ENCODE data around the gene CUL4B. TPM values are rescaled to one million over a fixed set of nuclear protein-coding genes. Genes with fewer than 3 reads are reported as not detected.
"Not testable (repeated sequence)": the region's sequence is repeated elsewhere in the genome, so short reads cannot be mapped to it uniquely, and the experiment has no call there.

The CUL4B gene
- 10 to 100 TPM; 48.0 to 79.7 (median 73.0) TPM for polyA plus RNA-seq (ENCODE audit: insufficient read depth in 1 of 5, insufficient read length in 5 of 5, low replicate concordance in 1 of 5)
- long read RNA-seq, donor 1, full-length matches to known transcripts, result 3 of 231 reads
- long read RNA-seq, donor 1, partial matches to known transcripts, result 223 of 231 reads
- long read RNA-seq, donor 1, other reads (novel, unspliced or antisense), result 5 of 231 reads
- long read RNA-seq, donor 2, full-length matches to known transcripts, result 4 of 4 reads
- long read RNA-seq, donor 2, partial matches to known transcripts, result 0 of 4 reads
- long read RNA-seq, donor 2, other reads (novel, unspliced or antisense), result 0 of 4 reads
- long read RNA-seq, donor 3, full-length matches to known transcripts, result 4 of 4 reads
- long read RNA-seq, donor 3, partial matches to known transcripts, result 0 of 4 reads
- long read RNA-seq, donor 3, other reads (novel, unspliced or antisense), result 0 of 4 reads
- long read RNA-seq, donor 4, full-length matches to known transcripts, result 4 of 4 reads
- long read RNA-seq, donor 4, partial matches to known transcripts, result 0 of 4 reads
- long read RNA-seq, donor 4, other reads (novel, unspliced or antisense), result 0 of 4 reads
- long read RNA-seq, donor 5, full-length matches to known transcripts, result 5 of 5 reads
- long read RNA-seq, donor 5, partial matches to known transcripts, result 0 of 5 reads
- long read RNA-seq, donor 5, other reads (novel, unspliced or antisense), result 0 of 5 reads
- long read RNA-seq, donor 6, partial matches to known transcripts, result 61 of 134 reads
- long read RNA-seq, donor 6, other reads (novel, unspliced or antisense), result 73 of 134 reads
- long read RNA-seq, donor 7, full-length matches to known transcripts, result 6 of 132 reads
- long read RNA-seq, donor 7, partial matches to known transcripts, result 29 of 132 reads
- long read RNA-seq, donor 7, other reads (novel, unspliced or antisense), result 97 of 132 reads
- long read RNA-seq, donor 8, full-length matches to known transcripts, result 2 of 77 reads
- long read RNA-seq, donor 8, partial matches to known transcripts, result 40 of 77 reads
- long read RNA-seq, donor 8, other reads (novel, unspliced or antisense), result 35 of 77 reads

- DNase-seq, result peak; percentile 95
These were observed at the start of gene CUL4B for GRCh38 chrX:120560842-120561633. TSS of gene CUL4B (minus strand) at chrX:120560962. CDS start at chrX:120560638, 324 bp downstream.

GRCh38 chrX:120604361-120604782 lies 43.6 kb upstream of the CUL4B start:
- peak in 1 of 2 donors; percentile 17 for DNase-seq

DNA sequence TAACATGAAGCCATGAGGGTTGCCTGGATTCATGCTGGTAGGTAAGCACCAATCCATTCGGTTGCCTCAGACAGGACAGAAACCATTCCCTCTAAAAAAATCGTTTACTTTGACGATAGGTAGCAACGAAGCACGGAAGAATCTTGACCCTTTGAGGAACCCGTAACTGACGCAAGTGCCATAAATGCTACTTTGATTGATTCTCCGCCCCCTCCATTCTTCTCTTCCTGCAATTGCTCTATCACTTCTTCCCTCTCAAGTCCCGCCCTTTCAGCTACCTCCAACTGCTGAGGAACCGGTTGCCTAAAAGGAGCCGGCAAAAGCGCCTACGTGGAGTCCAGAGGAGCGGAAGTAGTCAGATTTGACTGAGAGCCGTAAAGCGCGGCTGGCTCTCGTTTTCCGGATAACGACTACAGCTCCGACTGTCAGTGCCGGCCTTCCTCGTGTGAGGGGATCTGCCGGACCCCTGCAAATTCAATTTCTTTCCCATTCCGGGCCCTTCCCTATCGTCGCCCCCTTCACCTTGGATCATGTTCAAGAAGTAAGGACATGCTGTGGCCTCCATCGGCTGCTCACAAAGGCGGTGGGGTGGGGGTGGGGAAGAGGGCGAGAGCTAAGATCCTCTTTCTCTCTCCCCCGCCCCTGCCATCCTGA lies 43.1 kb upstream of the CUL4B start, which contains the start of gene MCTS1:
Gene MCTS1 (plus strand): TSS at position 395 of the 654 bp plus-strand sequence. CDS start 136 bp downstream, at position 531.
- DNase-seq, result peak; percentile 82 to 86

DNA sequence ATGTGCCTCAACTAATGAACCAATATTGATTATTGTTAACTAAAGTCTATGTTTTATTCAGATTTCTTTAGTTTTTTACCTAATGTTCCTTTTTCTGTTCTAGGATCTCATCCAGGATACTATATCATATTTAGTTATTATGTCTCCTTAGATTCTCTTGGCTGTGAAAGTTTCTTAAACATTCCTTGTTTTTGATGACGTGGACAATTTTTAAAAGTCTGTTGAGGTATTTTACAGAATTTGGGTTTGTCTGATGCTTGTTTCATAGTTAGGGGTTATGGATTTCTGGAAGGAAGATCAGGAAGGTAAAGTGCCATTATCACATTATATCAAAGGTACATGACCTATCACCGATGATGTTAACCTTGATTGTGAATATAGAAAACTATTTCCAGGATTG lies 24.9 kb upstream of the CUL4B start:
- DNase-seq, result no peak

- no peak for DNase-seq
These were observed 14.8 kb upstream of the CUL4B start for GRCh38 chrX:120575379-120576114.

DNA sequence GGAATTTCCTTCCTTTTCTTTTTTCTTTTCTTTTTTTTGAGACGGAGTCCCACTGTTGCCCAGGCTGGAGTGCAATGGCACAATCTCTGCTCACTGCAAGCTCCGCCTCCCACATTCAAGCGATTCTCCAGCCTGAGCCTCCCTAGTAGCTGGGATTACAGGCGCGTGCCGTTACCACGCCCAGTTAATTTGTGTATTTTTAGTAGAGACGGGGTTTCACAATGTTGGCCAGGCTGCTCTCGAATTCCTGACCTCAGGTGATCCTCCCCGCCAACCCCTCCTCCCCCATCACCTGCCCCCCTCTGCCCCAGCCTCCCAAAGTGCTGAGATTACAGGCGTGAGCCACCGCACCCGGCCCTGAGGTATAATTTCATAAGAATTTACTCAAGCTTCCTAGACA lies 13.0 kb upstream of the CUL4B start:
- not testable (repeated sequence) for DNase-seq

DNA sequence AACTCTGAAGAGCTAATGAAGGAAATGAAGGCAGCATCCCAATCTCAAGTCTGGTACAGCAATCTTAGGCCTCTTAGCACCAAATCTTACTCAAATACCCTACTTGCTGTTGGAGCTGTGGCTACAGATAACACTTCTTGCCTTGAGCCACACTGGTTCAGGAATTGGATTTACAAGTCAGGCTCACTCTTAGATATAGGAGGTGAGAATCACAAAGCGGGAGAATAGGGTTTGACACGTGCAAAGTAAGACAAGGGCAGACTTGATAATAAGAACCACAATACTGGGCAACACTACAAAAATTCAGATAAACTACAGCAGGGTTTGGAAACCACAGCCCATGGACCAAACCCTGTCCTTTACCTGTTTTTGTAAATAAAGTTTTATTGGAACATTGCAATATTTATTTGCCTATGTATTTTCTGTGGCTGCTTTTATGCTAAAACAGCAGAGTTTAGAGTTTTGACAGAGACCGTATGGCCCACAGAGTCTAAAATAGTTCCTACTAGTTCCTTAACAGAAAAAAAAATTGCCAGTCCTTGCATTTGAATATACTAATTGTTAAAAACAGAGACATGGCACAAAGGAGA lies 9.3 kb upstream of the CUL4B start:
- DNase-seq, result no peak

DNA sequence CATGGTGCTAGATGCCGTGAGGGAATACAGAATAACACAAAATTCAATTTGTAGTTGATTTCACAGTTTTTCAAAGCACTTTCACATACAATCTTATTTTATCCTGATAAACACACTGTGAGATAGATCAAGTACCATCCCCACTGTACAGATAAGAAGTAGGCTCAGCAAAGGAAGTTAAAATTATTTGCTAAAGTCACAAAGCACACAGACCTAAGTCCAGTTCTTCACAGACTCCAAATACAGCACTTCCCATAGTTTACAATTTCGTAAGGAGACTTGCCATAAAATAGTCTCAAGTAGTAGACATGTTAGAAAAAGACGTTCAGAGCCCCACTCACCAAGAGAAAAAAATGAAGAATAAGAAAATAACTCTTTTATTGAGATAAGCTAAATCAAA lies 7.8 kb upstream of the CUL4B start:
- DNase-seq, result no peak

- DNase-seq, result no peak
These were observed 7.3 kb upstream of the CUL4B start for GRCh38 chrX:120568035-120568434.

DNA sequence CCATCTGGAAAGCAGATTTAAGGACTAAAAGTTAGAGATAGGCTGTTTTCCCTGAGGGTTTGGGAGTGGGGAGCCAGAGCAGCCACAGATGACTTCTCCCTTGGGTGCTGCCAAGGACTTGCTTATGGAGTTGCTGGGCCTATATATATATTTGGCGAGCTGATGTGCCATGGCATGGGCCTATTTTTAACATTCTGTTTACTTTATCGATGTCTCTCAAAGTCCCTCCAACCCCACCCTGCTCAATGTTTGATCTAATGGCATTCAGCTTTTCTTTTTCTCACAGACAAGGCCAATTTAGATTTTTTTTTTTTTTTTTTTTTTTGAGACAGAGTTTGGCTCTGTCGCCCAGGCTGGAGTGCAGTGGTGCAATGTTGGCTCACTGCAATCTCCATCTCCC lies 6.1 kb upstream of the CUL4B start:
- no peak for DNase-seq

DNA sequence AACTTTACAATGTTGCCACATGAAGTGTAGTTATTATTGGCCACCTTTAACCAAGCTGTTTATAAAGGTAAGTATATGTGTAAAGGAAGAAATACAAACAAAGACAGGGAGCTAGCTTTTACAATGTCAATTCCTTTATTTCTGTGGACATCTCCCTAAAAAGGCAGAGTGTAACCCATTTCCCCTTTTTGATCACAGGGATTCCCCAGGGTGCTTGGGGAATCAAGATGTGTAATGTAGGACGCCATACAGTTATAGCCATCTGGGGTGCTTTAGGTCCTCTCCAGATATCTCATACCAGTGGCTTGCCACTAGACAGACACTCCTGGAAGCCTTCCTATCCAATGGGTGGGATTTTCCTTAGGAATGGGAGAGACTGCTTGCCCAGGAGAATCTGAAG lies 4.2 kb upstream of the CUL4B start:
- DNase-seq, result no peak

DNA sequence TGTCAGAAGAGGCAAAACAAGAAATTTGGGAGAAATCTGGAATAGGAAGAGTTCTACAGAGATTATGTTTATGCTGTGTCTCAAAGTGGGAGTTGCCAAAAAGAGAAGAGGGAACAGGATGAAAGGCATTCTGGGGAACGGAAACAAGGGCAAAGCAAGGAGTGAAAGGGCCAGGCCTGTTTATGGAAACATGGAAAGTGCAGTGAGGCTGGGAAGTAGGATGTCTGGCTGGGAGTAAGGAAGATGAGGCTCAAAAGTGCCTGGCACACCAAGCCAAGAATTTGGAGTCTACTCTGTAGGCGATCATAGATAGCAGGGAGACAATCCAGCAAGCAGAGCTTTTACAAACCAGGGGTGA lies 1.8 kb upstream of the CUL4B start:
- DNase-seq, result no peak

GRCh38 chrX:120561634-120562568 lies 1.1 kb upstream of the CUL4B start:
- DNase-seq, result no peak

- DNase-seq, result no peak
These were observed 339 bp downstream of the CUL4B start for GRCh38 chrX:120560405-120560841.

DNA sequence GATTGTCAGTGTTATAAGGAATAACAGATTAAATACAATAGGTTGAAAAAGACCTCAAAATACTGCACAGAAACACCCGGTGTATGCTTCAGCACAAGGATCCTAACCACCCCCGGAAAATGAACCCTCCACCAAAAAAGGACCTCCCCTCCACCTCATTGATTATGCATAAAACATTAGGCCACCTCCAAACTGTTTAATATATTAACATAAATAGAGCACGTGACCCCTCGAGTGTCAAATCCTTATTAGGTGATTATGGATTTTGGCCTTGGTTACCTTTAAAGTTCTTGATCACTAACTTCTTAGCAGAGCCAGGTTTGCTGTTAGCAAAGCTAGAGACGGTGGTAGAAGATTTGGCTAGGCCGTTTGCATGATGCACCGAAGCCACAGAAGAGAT lies 958 bp downstream of the CUL4B start:
- DNase-seq, result no peak

GRCh38 chrX:120556251-120556650 lies 4.5 kb downstream of the CUL4B start:
- no peak for DNase-seq

DNA sequence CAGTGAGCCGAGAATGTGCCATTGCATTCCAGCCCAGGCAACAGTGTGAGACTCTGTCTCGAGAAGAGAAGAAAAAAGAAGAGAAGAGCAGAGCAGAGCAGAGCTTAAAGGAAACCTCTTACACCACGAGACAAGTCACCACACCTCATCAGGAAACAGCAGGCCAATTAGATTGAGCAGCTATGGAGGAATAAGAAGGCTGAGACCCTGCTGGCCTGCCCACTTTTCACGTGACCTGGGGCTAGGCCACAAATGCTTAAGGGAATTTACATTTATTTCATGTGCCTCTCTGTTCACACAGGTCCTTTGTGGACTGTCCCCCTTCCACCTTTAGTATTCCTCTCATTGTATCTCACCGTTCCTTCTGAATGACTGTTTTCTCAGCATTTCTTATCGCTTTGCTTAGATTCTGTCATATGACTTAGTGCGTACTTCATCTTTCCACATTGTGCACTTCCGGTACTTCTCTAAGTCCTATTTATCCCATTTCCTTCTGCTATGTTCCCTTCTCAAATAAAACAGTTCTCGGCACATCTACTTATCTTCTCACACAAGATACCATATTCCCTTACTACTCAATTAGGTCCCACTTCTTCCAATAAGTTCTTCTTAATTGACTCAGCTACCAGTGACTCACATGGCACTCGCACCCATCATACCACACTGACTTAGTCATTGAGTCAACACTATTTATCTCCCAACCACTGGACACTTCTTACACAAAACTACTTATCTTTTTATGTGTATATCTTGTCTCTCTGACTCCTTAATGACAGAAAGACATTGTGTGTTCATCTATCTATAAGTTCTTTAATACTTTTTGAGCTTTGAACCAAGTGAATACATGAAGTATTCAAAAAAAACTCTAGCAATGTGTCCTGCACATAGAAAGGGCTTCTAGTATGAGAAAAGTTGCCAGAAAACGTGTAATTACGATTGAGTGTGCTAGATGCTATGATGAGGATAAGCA lies 11.0 kb downstream of the CUL4B start:
- DNase-seq, result no peak
